HepG2 (cell line): ENCODE data around the gene UBASH3A. TPM values are rescaled to one million over a fixed set of nuclear protein-coding genes. Genes with fewer than 3 reads are reported as not detected.

Source experiments
- ATAC-seq: fragments of 200-7000 bp; cut with Tn5 transposase; 3 replicates; pipeline ENCODE4 v1.9.1; 2020; ENCODE audit warnings: mild to moderate bottlenecking, moderate library complexity
- BruUV-seq: library from RNA; stranded (reverse); fragments of 400-500 nt; replicated peaks from 2 replicates; lab custom pipeline; 2021; lab: Mats Ljungman, UMichigan
- CTCF ChIA-PET: fragments of 300-600 bp; formaldehyde crosslinking; extraction: SDS; loops from one replicate; lab custom pipeline; 2021; ENCODE audit warnings: low total read pairs, inconsistent platforms, low intra/inter-chr PET ratio; lab: Yijun Ruan, JAX
- POLR2A ChIA-PET: fragments of 350-600 bp; sonication (Branson Sonifier 250); formaldehyde crosslinking; loops from one replicate; lab custom pipeline; 2020; ENCODE audit warnings: antibody characterized with exemption, inconsistent platforms; lab: Yijun Ruan, JAX
- DNase-seq: peaks from one replicate; pipeline ENCODE4 v3.0.0-alpha.2; 2015; ENCODE audit warnings: low spot score
- FAIRE-seq: peaks from 3 replicates; lab custom pipeline; 2011; peaks lifted over from hg19 to GRCh38; lab: Jason Lieb, UNC
- H2AFZ ChIP-seq: one replicate; pipeline ENCODE4 v1.6.1; 2011; ENCODE audit warnings: low read length, inconsistent platforms
- H3K27ac ChIP-seq: fragments of 300-600 bp; 3 replicates; pipeline ENCODE4 v1.8.0; 2011; ENCODE audit warnings: mixed run types, mild to moderate bottlenecking, mixed read lengths, low read length, inconsistent platforms; ENCODE audit not compliant: insufficient read depth; ENCODE audit errors: extremely low read length
- H3K27me3 ChIP-seq, 2 experiments: fragments of 200-600 bp in 1 of 2; 2 replicates in 1 of 2; 3 replicates in 1 of 2; pipeline versions ENCODE4 v1.6.0 to v1.8.0; 2011; ENCODE audit warnings: low read length in 2 of 2, mild to moderate bottlenecking in 2 of 2, moderate library complexity in 2 of 2, inconsistent platforms in 1 of 2; ENCODE audit not compliant: insufficient read depth in 2 of 2, control insufficient read depth in 1 of 2
- H3K36me3 ChIP-seq, 2 experiments: fragments of 200-600 bp in 1 of 2; replicated peaks in 1 of 2; 2 replicates in 1 of 2; 3 replicates in 1 of 2; pipeline versions ENCODE4 v1.5.1 to v1.8.0; 2011; ENCODE audit warnings: low read length in 2 of 2, inconsistent platforms in 1 of 2; ENCODE audit not compliant: insufficient read depth in 2 of 2, control insufficient read depth in 1 of 2
- H3K4me1 ChIP-seq: 2 replicates; pipeline ENCODE4 v1.5.1; 2012; ENCODE audit warnings: low read length, inconsistent platforms; ENCODE audit not compliant: insufficient read depth
- H3K4me2 ChIP-seq: 2 replicates; pipeline ENCODE4 v1.6.0; 2011; ENCODE audit warnings: low read depth, low read length, inconsistent platforms
- H3K4me3 ChIP-seq, 3 experiments: fragments of 200-600 bp in 1 of 3; sonication (generic), shearing (Covaris generic) in 1 of 3; replicated peaks in 1 of 3; 2 replicates each; pipeline ENCODE4 v1.5.1; 2011 to 2016; ENCODE audit warnings: low read length in 3 of 3, inconsistent platforms in 2 of 3, low read depth in 2 of 3, mild to moderate bottlenecking in 2 of 3, control low read depth in 1 of 3, mixed read lengths in 1 of 3; ENCODE audit not compliant: insufficient read depth in 1 of 3
- H3K79me2 ChIP-seq: one replicate; pipeline ENCODE4 v1.6.1; 2011; ENCODE audit warnings: low read length, inconsistent platforms; ENCODE audit not compliant: insufficient read depth
- H3K9ac ChIP-seq: 2 replicates; pipeline ENCODE4 v1.6.0; 2011; ENCODE audit warnings: mild to moderate bottlenecking, low read depth, low read length, inconsistent platforms; ENCODE audit not compliant: insufficient read depth
- H3K9me3 ChIP-seq: 2 replicates; pipeline ENCODE4 v1.5.1; 2012; ENCODE audit warnings: mild to moderate bottlenecking, low read length
- H4K20me1 ChIP-seq: 2 replicates; pipeline ENCODE4 v1.6.0; 2011; ENCODE audit warnings: inconsistent platforms, mild to moderate bottlenecking, low read length, moderate library complexity; ENCODE audit not compliant: insufficient read depth
- ESRRA ChIP-seq: sonication (generic); formaldehyde crosslinking; IDR thresholded peaks from 2 replicates; pipeline ENCODE4 v1.5.1; 2020; ENCODE audit warnings: mild to moderate bottlenecking, low read depth, missing genetic modification reagents
- FOXP1 ChIP-seq, 2 experiments: fragments of 450-650 bp in 1 of 2; IDR thresholded peaks; 2 replicates each; pipeline ENCODE4 v1.6.1; 2017 to 2018; ENCODE audit warnings: antibody characterized with exemption in 1 of 2
- NFIB ChIP-seq: sonication (generic); formaldehyde crosslinking; IDR thresholded peaks from 2 replicates; pipeline ENCODE4 v1.9.0; 2021; ENCODE audit warnings: missing genetic modification reagents, mild to moderate bottlenecking, borderline replicate concordance
- ZFP37 ChIP-seq: sonication (generic); formaldehyde crosslinking; IDR thresholded peaks from 2 replicates; pipeline ENCODE4 v1.4.0; 2020; ENCODE audit warnings: missing genetic modification reagents, borderline replicate concordance
- ZFP41 ChIP-seq: sonication (generic); formaldehyde crosslinking; IDR thresholded peaks from 2 replicates; pipeline ENCODE4 v1.4.0; 2020; ENCODE audit warnings: mild to moderate bottlenecking, missing genetic modification reagents, borderline replicate concordance
- ZNF724P ChIP-seq: sonication (generic); formaldehyde crosslinking; IDR thresholded peaks from 2 replicates; pipeline ENCODE4 v1.8.0; 2022; ENCODE audit warnings: missing genetic modification reagents, borderline replicate concordance
- WGBS: methylation state at CpG from one replicate; pipeline ENCODE4 v1.1.6; 2017; ENCODE audit warnings: low lambda C conversion rate; 5-methylcytosine and 5-hydroxymethylcytosine counted together
- in situ Hi-C: cut with HindIII; loops from 2 replicates; pipeline ENCODE4 v1.10.0; 2017; ENCODE audit warnings: low pct_unique_long_range_greater_than_20kb; ENCODE audit not compliant: extremely low pct_ligation_motif_present
- intact Hi-C: fragments of 100-400 bp; cut with micrococcal nuclease; formaldehyde crosslinking; loops from one replicate; pipeline ENCODE4 v1.10.0; 2022; ENCODE audit not compliant: unreplicated experiment
- polyA plus RNA-seq, 8 experiments: library from polyadenylated mRNA; depleted of rRNA in 3 of 8; stranded (reverse) in 7 of 8; unstranded in 1 of 8; fragments of >200 nt; fragmentation: Illumina TruSeq in 4 of 8; extraction: Trizol in 4 of 8; gene quantifications; 2 replicates each; pipeline versions ENCODE4 v1.2.1 to v1.2.3, GENCODE V29; 2011 to 2016; ENCODE audit warnings: low read depth in 4 of 8, missing spikeins in 1 of 8, mixed read lengths in 1 of 8; ENCODE audit not compliant: insufficient read depth in 1 of 8
- total RNA-seq, 5 experiments: library from RNA; depleted of rRNA; stranded (reverse); fragments of >200 nt; fragmentation: Illumina TruSeq; extraction: Trizol; gene quantifications; 2 replicates each; pipeline ENCODE4 v1.2.3, GENCODE V29; 2016; ENCODE audit warnings: low read depth in 1 of 5
- TF ChIP-seq, protein P1 (sequence below): sonication (generic); formaldehyde crosslinking; IDR thresholded peaks from 2 replicates; pipeline ENCODE4 v1.5.1; 2020; ENCODE audit warnings: mild to moderate bottlenecking, missing genetic modification reagents, borderline replicate concordance

Gene UBASH3A
- total and polyA plus RNA-seq, 2 of the 13 experiments (the other 11 are each of a cell fraction or from before 2014, with no cell fraction given): not detected

DNA sequence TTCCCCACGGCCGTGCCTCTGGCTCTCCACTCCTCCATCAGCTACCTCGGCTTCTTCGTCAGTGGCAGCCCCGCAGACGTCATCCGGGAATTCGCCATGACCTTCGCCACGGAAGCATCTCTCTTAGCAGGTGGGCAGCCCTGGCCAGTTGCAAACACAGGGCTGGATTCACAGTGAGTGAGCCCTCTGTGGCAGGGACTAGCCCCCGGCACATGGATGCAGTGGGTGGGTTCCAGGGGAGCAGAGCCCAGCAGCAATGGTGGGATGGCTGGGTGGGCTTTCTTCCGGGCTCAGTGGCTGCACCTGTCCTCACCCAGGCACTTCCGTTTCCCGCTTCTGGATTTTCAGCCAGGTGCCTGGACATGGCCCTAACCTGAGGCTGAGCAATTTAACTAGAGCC is 9.4 kb downstream of the UBASH3A start:
- POLR2A ChIA-PET: no interaction called here

More for the DNA sequence above, 9.4 kb downstream of the UBASH3A start:
- Histone ChIP-seq H3K4me3 (no peak overlapping the region), H3K27me3 (peaks cover 1 to 9% of the 10 kb centered on the region in 2 experiments; a peak in 4 of 5 replicates), H3K4me1 (peaks cover 19% of the 10 kb centered on the region), H3K9me3 (no peaks in the 10 kb centered on the region), H3K27ac (no peak overlapping the region), H3K79me2 (no peaks in the 10 kb centered on the region), H3K36me3 (no peaks in the 10 kb centered on the region), H2AFZ (no peak overlapping the region), H3K9ac (no peak overlapping the region), H4K20me1 (no peaks in the 10 kb centered on the region), H3K4me2 (no peak overlapping the region)
- in situ Hi-C loops: no loop called here
- no TSS peak for BruUV-seq
- no peak for DNase-seq
- intact Hi-C loops: no loop called here
- no peak for ATAC-seq
- no peak for FAIRE-seq
- 78% methylated on average over 11 of the region's 14 CpGs for WGBS
- CTCF ChIA-PET: no interaction called here
- no peak for TF ChIP-seq ZFP41
- no peak for TF ChIP-seq FOXP1 (IDR thresholded peaks at IDR 0.05)
- TF ChIP-seq FOXP1 (CRISPR knock-in tag; IDR thresholded peaks at IDR 0.05): no peak
- TF ChIP-seq NFIB (CRISPR knock-in tag): no peak
- TF ChIP-seq ZFP37 (CRISPR knock-in tag): no peak
- no peak for TF ChIP-seq ESRRA (CRISPR knock-in tag)
- TF ChIP-seq, protein P1, sequence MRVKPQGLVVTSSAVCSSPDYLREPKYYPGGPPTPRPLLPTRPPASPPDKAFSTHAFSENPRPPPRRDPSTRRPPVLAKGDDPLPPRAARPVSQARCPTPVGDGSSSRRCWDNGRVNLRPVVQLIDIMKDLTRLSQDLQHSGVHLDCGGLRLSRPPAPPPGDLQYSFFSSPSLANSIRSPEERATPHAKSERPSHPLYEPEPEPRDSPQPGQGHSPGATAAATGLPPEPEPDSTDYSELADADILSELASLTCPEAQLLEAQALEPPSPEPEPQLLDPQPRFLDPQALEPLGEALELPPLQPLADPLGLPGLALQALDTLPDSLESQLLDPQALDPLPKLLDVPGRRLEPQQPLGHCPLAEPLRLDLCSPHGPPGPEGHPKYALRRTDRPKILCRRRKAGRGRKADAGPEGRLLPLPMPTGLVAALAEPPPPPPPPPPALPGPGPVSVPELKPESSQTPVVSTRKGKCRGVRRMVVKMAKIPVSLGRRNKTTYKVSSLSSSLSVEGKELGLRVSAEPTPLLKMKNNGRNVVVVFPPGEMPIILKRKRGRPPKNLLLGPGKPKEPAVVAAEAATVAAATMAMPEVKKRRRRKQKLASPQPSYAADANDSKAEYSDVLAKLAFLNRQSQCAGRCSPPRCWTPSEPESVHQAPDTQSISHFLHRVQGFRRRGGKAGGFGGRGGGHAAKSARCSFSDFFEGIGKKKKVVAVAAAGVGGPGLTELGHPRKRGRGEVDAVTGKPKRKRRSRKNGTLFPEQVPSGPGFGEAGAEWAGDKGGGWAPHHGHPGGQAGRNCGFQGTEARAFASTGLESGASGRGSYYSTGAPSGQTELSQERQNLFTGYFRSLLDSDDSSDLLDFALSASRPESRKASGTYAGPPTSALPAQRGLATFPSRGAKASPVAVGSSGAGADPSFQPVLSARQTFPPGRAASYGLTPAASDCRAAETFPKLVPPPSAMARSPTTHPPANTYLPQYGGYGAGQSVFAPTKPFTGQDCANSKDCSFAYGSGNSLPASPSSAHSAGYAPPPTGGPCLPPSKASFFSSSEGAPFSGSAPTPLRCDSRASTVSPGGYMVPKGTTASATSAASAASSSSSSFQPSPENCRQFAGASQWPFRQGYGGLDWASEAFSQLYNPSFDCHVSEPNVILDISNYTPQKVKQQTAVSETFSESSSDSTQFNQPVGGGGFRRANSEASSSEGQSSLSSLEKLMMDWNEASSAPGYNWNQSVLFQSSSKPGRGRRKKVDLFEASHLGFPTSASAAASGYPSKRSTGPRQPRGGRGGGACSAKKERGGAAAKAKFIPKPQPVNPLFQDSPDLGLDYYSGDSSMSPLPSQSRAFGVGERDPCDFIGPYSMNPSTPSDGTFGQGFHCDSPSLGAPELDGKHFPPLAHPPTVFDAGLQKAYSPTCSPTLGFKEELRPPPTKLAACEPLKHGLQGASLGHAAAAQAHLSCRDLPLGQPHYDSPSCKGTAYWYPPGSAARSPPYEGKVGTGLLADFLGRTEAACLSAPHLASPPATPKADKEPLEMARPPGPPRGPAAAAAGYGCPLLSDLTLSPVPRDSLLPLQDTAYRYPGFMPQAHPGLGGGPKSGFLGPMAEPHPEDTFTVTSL: no peak
- no peak for TF ChIP-seq ZNF724P (CRISPR knock-in tag)
